GM18951 (cell line): ENCODE measurements around the gene MFGE8.
"Not testable (repeated sequence)": the region's sequence is repeated elsewhere in the genome, so short reads cannot be mapped to it uniquely, and the experiment has no call there.

Experiments
- POLR2A ChIP-seq: IDR thresholded peaks from 4 replicates; pipeline ENCODE4 v1.6.1; 2011; ENCODE audit warnings: mild to moderate bottlenecking; ENCODE audit not compliant: insufficient read length, insufficient read depth; ENCODE audit errors: extremely low read depth
- in situ Hi-C: fragments of 300-500 bp; cut with MboI; formaldehyde crosslinking; loops from one replicate; pipeline ENCODE4 v1.12.0; 2022; ENCODE audit warnings: low sequenced_read_pairs, mixed read lengths, inconsistent platforms; ENCODE audit not compliant: unreplicated experiment

Gene MFGE8

GRCh38 chr15:88913017-88913849 is at the start of gene MFGE8:
MFGE8 (minus strand) TSS chr15:88913379; CDS start chr15:88913319, 60 bp downstream.
- peak; percentile 66 for TF ChIP-seq POLR2A
- in situ Hi-C loops, result no loop called here

- in situ Hi-C loops, result no loop called here
- no peak for TF ChIP-seq POLR2A
These were observed 46.3 kb upstream of the MFGE8 start for GRCh38 chr15:88959445-88959844.

GRCh38 chr15:88956906-88957305 is 43.7 kb upstream of the MFGE8 start:
- in situ Hi-C loops, result no loop called here
- TF ChIP-seq POLR2A, result no peak

- in situ Hi-C loops, result no loop called here
These were observed 43.1 kb upstream of the MFGE8 start for GRCh38 chr15:88956263-88956662.

GRCh38 chr15:88954431-88955277 is 41.5 kb upstream of the MFGE8 start:
- in situ Hi-C loops, result no loop called here
- no peak for TF ChIP-seq POLR2A

More at GRCh38 chr15:88956263-88956662, 43.1 kb upstream of the MFGE8 start:
- TF ChIP-seq POLR2A, result no peak

GRCh38 chr15:88950600-88951160 is 37.5 kb upstream of the MFGE8 start:
- TF ChIP-seq POLR2A, result no peak
- in situ Hi-C loops, result no loop called here

GRCh38 chr15:88949734-88950400 is 36.7 kb upstream of the MFGE8 start:
- in situ Hi-C loops, result no loop called here
- TF ChIP-seq POLR2A, result no peak

GRCh38 chr15:88940110-88940675 is 27.0 kb upstream of the MFGE8 start:
- in situ Hi-C loops, result no loop called here
- TF ChIP-seq POLR2A, result no peak

- in situ Hi-C loops, result no loop called here
These were observed 26.3 kb upstream of the MFGE8 start for GRCh38 chr15:88939486-88939806.

GRCh38 chr15:88938802-88939485 is 25.8 kb upstream of the MFGE8 start:
- no peak for TF ChIP-seq POLR2A
- in situ Hi-C loops, result no loop called here

More at GRCh38 chr15:88939486-88939806, 26.3 kb upstream of the MFGE8 start:
- no peak for TF ChIP-seq POLR2A

- in situ Hi-C loops, result not testable (repeated sequence)
These were observed 21.3 kb upstream of the MFGE8 start for GRCh38 chr15:88934449-88934848.

- in situ Hi-C loops, result no loop called here
- no peak for TF ChIP-seq POLR2A
These were observed 19.7 kb upstream of the MFGE8 start for GRCh38 chr15:88932875-88933330.
